Measurements from ENCODE around the gene ATG10.

DNA sequence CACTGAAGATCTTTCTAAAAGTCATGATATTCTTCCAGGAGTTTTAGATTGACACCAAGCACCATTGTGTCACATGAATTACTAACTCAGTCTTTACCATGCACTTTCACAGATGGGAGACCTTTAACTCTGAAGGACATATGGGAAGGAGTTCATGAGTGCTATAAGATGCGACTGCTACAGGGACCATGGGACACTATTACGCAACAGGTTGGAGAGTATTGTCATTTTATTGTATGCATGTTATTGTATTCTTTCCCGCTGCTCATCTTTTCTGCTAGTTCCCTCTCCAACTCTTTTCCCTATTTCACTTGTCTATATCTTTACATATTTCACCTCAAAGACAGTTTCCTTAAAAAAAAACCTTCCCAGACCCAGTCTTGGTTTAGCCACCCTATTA, 206.6 kb downstream of the ATG10 start:
- TF ChIP-seq, protein P1, sequence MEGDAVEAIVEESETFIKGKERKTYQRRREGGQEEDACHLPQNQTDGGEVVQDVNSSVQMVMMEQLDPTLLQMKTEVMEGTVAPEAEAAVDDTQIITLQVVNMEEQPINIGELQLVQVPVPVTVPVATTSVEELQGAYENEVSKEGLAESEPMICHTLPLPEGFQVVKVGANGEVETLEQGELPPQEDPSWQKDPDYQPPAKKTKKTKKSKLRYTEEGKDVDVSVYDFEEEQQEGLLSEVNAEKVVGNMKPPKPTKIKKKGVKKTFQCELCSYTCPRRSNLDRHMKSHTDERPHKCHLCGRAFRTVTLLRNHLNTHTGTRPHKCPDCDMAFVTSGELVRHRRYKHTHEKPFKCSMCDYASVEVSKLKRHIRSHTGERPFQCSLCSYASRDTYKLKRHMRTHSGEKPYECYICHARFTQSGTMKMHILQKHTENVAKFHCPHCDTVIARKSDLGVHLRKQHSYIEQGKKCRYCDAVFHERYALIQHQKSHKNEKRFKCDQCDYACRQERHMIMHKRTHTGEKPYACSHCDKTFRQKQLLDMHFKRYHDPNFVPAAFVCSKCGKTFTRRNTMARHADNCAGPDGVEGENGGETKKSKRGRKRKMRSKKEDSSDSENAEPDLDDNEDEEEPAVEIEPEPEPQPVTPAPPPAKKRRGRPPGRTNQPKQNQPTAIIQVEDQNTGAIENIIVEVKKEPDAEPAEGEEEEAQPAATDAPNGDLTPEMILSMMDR (IDR thresholded peaks at IDR 0.05): no peak
- TF ChIP-seq POLR2A (IDR thresholded peaks at IDR 0.05): no peak
